Stimulated activated naive CD8-positive, alpha-beta T cell treated with anti-CD3 and anti-CD28 coated beads, Interleukin-15, Interleukin-2, amounts not matched to agents 100 U/mL and 50 U/mL, for 24 hours (primary cell): ENCODE data around the gene ENO1.
"Not testable (repeated sequence)": the region's sequence is repeated elsewhere in the genome, so short reads cannot be mapped to it uniquely, and the experiment has no call there.

ENCODE experiments used
- ATAC-seq: fragments of 150-1000 bp; cut with Tn5 transposase; one replicate; pipeline ENCODE4 v1.10.0; 2021
- DNase-seq: peaks from one replicate; pipeline ENCODE4 v3.0.0; 2021

ENO1 gene

GRCh38 chr1:8845104-8846097, 33.1 kb downstream of the ENO1 start:
- ATAC-seq = no peak
- no peak for DNase-seq

GRCh38 chr1:8844501-8845006, 33.9 kb downstream of the ENO1 start:
- ATAC-seq (no peak), DNase-seq (no peak)

- ATAC-seq = no peak
- DNase-seq = no peak
Observed at GRCh38 chr1:8841395-8841794, 37.1 kb downstream of the ENO1 start.

- ATAC-seq (no peak), DNase-seq (no peak)
Observed at GRCh38 chr1:8839990-8840389, 38.5 kb downstream of the ENO1 start.

GRCh38 chr1:8835941-8836643, 42.4 kb downstream of the ENO1 start:
- ATAC-seq (no peak), DNase-seq (no peak)

- DNase-seq (no peak), ATAC-seq (no peak)
Observed at GRCh38 chr1:8831340-8831739, 47.1 kb downstream of the ENO1 start.

- ATAC-seq, DNase-seq: not testable (repeated sequence)
Observed at GRCh38 chr1:8830732-8831131, 47.8 kb downstream of the ENO1 start.

GRCh38 chr1:8825985-8826481, 52.5 kb downstream of the ENO1 start:
- ATAC-seq (no peak), DNase-seq (no peak)

GRCh38 chr1:8823295-8823664, 55.2 kb downstream of the ENO1 start:
- ATAC-seq = no peak
- no peak for DNase-seq

GRCh38 chr1:8822373-8823294, 55.9 kb downstream of the ENO1 start:
- no peak for DNase-seq
- no peak for ATAC-seq

- DNase-seq (no peak), ATAC-seq (no peak)
Observed at GRCh38 chr1:8821084-8821483, 57.4 kb downstream of the ENO1 start.

GRCh38 chr1:8818789-8819188, 59.7 kb downstream of the ENO1 start:
- DNase-seq, ATAC-seq: not testable (repeated sequence)

GRCh38 chr1:8818325-8818775, 60.1 kb downstream of the ENO1 start:
- DNase-seq = peak; percentile 27
- no peak for ATAC-seq

- ATAC-seq (peak; percentile 99), DNase-seq (peak; percentile 98)
Observed at GRCh38 chr1:8817412-8818324, 60.8 kb downstream of the ENO1 start, which contains the start of gene RERE. RERE (minus strand) TSS chr1:8817640.

- DNase-seq (peak; percentile 41), ATAC-seq (peak; percentile 15)
Observed at GRCh38 chr1:8816831-8817411, 61.6 kb downstream of the ENO1 start.

- no peak for DNase-seq
- no peak for ATAC-seq
Observed at GRCh38 chr1:8816264-8816663, 62.2 kb downstream of the ENO1 start.

GRCh38 chr1:8815582-8816151, 62.8 kb downstream of the ENO1 start:
- DNase-seq = no peak
- no peak for ATAC-seq

- ATAC-seq = no peak
- DNase-seq = no peak
Observed at GRCh38 chr1:8814865-8815264, 63.6 kb downstream of the ENO1 start.

- DNase-seq = no peak
- no peak for ATAC-seq
Observed at GRCh38 chr1:8813991-8814390, 64.5 kb downstream of the ENO1 start.
